ENCODE data around the gene SPAG9.
"Not testable (repeated sequence)": the region's sequence is repeated elsewhere in the genome, so short reads cannot be mapped to it uniquely, and the experiment has no call there.

The SPAG9 gene

GRCh38 chr17:51083981-51084380 lies 36.7 kb downstream of the SPAG9 start:
- DNase-seq = no peak

DNA sequence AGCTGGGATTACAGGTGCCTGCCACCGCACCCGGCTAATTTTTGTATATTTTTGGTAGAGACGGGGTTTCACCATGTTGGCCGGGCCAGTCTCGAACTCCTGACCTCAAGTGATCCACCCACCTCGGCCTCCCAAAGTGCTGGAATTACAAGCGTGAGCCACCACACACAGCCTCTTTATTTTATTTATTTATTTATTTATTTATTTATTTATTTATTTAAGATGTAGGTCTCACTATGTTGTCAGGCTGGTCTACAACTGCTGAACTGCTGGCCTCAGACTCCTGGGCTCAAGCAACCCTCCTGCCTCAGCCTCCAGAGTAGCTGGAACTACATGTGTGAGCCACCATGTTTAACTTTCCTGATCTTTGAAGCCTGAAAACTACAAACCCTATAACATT lies 37.3 kb downstream of the SPAG9 start:
- not testable (repeated sequence) for DNase-seq

DNA sequence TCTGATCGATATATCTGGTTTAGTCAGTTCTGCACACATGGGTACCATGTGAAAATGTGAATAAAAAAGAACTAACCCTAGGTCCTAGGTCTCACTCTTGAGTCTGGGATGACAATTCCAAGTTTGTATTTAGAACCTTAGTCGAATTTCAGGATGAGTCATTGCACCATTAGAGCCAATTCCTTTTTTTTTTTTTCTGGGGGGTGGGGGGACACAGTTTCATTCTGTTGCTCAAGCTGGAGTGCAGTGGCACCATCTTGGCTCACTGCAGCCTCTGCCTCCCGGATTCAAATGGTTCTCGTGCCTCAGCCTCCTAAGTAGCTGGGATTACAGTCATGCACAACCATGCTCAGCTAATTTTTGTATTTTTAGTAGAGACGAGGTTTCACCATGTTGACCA lies 41.6 kb downstream of the SPAG9 start:
- DNase-seq = no peak

DNA sequence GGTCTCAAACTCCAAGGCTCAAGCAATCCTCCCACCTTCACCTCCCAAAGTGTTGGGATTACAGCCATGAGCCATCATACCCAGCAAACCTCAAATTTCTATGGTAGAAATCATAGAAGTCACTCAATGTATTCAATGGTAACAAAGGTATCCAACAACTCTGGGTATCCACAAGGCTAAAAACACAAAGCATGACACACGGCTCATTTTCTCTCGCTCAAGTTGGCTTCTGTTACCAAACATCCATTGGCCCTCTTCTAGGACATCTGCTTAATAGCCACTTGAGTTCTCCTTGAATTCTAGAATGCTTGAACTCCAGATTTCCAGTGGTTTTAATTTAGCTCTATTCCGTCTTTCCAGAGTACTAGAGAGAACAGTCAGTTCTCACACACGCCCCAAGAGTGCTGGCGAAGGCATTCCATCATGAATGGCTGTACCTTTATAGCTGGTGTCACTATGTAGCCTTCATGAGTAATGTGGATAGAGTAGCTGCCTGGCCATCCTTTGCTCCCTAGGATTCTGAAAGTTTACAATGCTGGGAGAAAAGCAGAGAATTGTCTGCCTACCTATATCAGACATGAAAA lies 42.6 kb downstream of the SPAG9 start:
- no peak for DNase-seq

DNA sequence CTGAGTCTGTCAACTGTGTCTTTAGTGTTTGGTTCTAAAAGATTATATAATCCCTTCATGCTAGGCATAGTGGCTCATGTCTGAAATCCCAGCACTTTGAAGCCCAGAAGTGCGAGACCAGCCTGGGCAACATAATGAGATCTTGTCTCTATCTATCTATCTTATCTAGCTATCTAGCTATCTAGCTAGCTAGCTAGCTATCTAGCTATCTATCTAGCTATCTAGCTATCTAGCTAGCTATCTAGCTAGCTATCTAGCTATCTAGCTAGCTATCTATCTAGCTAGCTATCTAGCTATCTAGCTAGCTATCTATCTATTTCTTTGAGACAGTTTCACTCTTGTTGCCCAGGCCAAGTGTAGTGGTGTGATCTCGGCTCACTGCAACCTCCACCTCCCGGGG lies 43.8 kb downstream of the SPAG9 start:
- no peak for DNase-seq

DNA sequence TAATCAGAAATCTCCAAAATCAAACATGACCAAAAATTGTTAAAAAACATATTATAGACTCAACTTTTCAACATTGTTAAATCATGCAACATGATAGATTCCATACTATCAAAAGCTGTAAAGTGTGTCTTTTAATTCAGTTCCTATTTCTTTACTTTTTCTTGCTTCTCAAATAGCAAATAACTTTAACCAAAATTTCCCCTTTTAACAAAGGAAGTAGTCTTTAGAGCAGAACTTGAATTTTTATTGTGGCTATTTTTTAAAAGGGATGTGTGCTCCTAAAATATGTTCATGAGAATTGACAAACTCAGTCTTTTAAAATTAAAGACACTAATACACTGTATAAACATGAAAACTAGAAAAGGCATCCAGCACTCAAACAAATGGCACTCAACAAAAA lies 49.1 kb downstream of the SPAG9 start:
- no peak for DNase-seq

- no peak for DNase-seq
Observed at GRCh38 chr17:51065466-51065865, 55.2 kb downstream of the SPAG9 start.

GRCh38 chr17:51064061-51064735 lies 56.5 kb downstream of the SPAG9 start:
- no peak for DNase-seq

- peak; percentile 11 for DNase-seq
Observed at GRCh38 chr17:51060396-51060795, 60.3 kb downstream of the SPAG9 start.

DNA sequence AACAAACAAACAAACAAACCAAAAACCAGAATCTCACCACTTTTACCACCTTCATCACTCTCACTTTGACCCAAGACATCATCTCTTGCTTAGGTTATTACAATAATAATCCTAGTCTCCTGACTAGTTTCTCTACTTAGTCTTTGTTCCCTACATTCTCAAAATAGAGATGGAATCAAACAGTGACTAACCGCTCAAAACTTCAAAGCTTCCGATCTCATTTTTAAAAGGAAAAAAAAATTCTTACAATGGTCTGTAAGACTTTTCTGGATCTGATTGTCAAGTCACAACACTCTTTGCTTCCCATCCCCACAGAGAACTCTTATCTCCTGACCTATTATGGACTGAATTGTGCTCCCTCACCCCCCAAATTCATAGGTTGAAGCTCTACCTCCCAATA lies 60.9 kb downstream of the SPAG9 start:
- no peak for DNase-seq

GRCh38 chr17:51057534-51057933 lies 63.1 kb downstream of the SPAG9 start:
- DNase-seq = no peak

DNA sequence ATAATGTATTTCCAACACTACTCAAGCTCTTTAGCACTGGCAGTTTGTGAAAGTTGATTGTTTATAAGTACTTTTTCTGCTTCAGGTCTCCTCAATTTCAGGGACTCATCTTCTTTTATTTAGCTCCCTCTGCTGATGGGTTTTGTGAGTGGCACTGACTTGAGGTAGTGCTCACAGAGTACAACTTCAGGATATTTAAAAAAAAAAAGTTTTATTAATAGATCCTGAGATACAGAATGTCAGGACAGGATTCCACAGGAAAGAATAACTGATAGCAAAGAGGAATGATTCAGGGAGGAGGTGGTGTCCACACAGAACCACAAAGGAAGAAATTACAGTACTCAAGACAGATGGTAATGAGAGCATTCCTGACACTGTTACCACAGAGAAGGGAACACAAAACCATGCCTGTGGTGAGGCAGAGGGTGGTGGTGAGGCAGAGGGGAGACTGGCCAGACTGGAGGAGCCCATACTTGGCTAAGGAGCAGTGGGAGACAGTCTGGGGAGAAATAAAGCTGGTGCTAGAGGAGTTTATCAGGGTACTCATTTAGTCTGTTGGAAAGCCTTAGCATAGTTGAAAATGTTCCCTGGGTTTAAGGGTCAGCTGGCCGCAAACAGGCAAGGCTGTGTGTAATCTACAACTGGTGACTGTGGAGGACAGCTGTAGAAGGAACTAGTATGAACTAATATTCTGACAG lies 63.7 kb downstream of the SPAG9 start:
- DNase-seq = peak; percentile 51

- no peak for DNase-seq
Observed at GRCh38 chr17:51054748-51055147, 65.9 kb downstream of the SPAG9 start.

- DNase-seq = no peak
Observed at GRCh38 chr17:51052235-51052634, 68.4 kb downstream of the SPAG9 start.

- DNase-seq = no peak
Observed at GRCh38 chr17:51050291-51051033, 70.2 kb downstream of the SPAG9 start.

DNA sequence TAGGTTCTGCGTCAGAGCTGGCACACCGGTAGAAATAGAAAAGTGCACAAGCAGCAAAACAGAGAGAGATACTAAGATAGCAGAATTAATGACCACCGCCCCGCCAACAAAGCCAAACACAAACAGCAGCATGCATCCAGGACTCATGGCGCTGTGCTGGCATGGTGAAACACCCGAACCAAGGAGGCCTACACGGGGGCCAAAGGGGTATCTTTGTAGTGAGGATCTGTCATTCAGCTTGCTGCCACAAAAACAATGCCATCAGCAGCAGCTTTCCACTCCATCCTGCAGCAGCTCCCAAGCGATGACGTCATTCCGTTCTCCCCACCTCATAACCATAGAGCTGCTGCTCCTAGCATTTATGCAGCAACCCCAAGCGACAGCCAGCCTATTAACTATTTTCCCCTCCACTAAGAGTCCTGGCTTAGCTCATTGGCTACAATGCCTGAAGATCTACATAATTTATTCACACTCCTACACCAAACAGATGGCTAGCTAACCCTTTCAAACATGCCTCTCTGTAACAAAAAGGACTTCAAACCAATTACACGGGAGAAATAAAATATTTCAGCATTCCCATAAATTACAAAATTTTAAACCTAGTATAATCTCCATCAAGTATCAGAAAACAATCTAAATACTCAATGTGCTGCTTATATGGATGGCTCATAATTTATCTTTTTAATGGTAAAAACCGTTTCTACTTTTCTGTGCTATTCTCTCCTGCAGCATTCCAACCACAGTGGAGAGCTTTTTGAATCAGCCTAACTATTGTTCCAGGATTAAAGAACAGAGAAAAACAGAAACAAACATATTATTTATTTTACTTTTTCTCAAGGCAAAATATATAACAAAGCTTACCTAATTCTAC lies 73.9 kb downstream of the SPAG9 start:
- peak; percentile 97 for DNase-seq

- no peak for DNase-seq
Observed at GRCh38 chr17:51046046-51046445, 74.6 kb downstream of the SPAG9 start.

DNA sequence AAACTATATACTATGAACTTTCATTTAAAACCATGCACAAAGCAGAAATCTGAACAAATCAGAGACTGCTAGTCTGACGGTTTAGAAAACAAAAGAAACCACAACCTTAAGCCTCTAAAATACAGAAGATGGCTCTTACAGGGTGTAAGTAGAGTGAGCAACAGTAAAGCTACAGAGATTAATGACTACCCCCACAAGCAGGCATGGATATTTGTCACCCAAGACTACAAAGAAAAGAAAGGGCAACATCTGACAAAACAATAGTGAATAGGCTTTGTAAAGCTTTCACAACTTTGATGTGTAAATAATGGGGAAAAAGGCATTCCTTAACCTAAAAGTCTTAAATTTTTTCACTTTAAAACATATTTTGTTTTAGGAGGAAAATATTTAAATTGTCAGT lies 75.0 kb downstream of the SPAG9 start:
- no peak for DNase-seq

- DNase-seq = no peak
Observed at GRCh38 chr17:51044976-51045375, 75.7 kb downstream of the SPAG9 start.

- no peak for DNase-seq
Observed at GRCh38 chr17:51036084-51036483, 84.6 kb downstream of the SPAG9 start.

- no peak for DNase-seq
Observed at GRCh38 chr17:51035431-51035830, 85.2 kb downstream of the SPAG9 start.

GRCh38 chr17:51034800-51035199 lies 85.9 kb downstream of the SPAG9 start:
- DNase-seq = no peak

DNA sequence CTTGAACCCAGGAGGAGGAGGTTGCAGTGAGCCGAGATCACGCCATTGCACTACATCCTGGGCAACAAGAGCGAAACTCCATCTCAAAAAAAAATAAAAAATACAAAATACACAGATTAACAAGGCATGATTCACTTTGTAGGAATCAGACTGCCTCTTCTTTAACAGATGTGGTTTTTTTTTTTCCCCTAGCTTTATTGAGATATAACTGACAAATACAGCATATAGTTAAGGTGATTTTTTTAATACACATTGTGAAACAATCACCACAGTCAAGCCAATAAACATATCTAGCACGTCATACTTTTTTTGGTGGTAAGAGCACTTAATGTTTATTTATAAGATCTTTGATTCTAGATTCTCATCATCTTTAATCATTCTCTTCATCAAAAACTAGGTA lies 87.8 kb downstream of the SPAG9 start:
- DNase-seq = no peak

All from NCI-H146 (cell line).